NCI-H2029 (cell line): ENCODE data around the gene LIPC.

Experiments used
- DNase-seq: peaks from one replicate; lab custom pipeline; 2025; lab: John Stamatoyannopoulos, UW

The LIPC gene

GRCh38 chr15:58436552-58436951 is 4.8 kb downstream of the LIPC start:
- DNase-seq, result no peak

- DNase-seq, result no peak
Measured at GRCh38 chr15:58437531-58438105, 5.8 kb downstream of the LIPC start.

GRCh38 chr15:58438111-58438510 is 6.3 kb downstream of the LIPC start:
- no peak for DNase-seq

GRCh38 chr15:58438956-58439355 is 7.2 kb downstream of the LIPC start:
- DNase-seq, result peak; percentile 13

- DNase-seq, result no peak
Measured at GRCh38 chr15:58440158-58440910, 8.5 kb downstream of the LIPC start.

- no peak for DNase-seq
Measured at GRCh38 chr15:58440922-58441321, 9.1 kb downstream of the LIPC start.

GRCh38 chr15:58441376-58442070 is 9.7 kb downstream of the LIPC start:
- DNase-seq, result no peak

GRCh38 chr15:58442122-58442521 is 10.3 kb downstream of the LIPC start:
- DNase-seq, result no peak

GRCh38 chr15:58443308-58443707 is 11.5 kb downstream of the LIPC start:
- DNase-seq, result no peak

- DNase-seq, result no peak
Measured at GRCh38 chr15:58444056-58444455, 12.3 kb downstream of the LIPC start.

- no peak for DNase-seq
Measured at GRCh38 chr15:58444658-58445332, 13.0 kb downstream of the LIPC start.

- no peak for DNase-seq
Measured at GRCh38 chr15:58445865-58446264, 14.1 kb downstream of the LIPC start.

GRCh38 chr15:58446521-58446920 is 14.7 kb downstream of the LIPC start:
- DNase-seq, result no peak

- no peak for DNase-seq
Measured at GRCh38 chr15:58447271-58448010, 15.7 kb downstream of the LIPC start.

- no peak for DNase-seq
Measured at GRCh38 chr15:58448331-58448730, 16.5 kb downstream of the LIPC start.

- no peak for DNase-seq
Measured at GRCh38 chr15:58448906-58449305, 17.1 kb downstream of the LIPC start.

- DNase-seq, result no peak
Measured at GRCh38 chr15:58451826-58452225, 20.0 kb downstream of the LIPC start.

- DNase-seq, result no peak
Measured at GRCh38 chr15:58452775-58453174, 21.0 kb downstream of the LIPC start.

GRCh38 chr15:58453931-58454793 is 22.4 kb downstream of the LIPC start:
- no peak for DNase-seq

GRCh38 chr15:58454950-58455401 is 23.2 kb downstream of the LIPC start:
- DNase-seq, result peak; percentile 12

GRCh38 chr15:58457466-58457965 is 25.7 kb downstream of the LIPC start:
- DNase-seq, result no peak
